PC-3 (cell line): ENCODE results near the gene DDI2. TPM values are rescaled to one million over a fixed set of nuclear protein-coding genes. Genes with fewer than 3 reads are reported as not detected.
"Not testable (repeated sequence)": the region's sequence is repeated elsewhere in the genome, so short reads cannot be mapped to it uniquely, and the experiment has no call there.

Experiments used
- ATAC-seq: fragments of 200-7000 bp; cut with Tn5 transposase; 2 replicates; pipeline ENCODE4 v1.9.1; 2020; ENCODE audit warnings: mild to moderate bottlenecking, moderate library complexity
- BruUV-seq: library from RNA; stranded (reverse); fragments of 400-500 nt; replicated peaks from 2 replicates; lab custom pipeline; 2021; lab: Mats Ljungman, UMichigan
- CTCF ChIA-PET: fragments of 300-600 bp; sonication (Branson Sonifier 250); formaldehyde crosslinking; loops from one replicate; lab custom pipeline; 2022; ENCODE audit warnings: antibody characterized with exemption; lab: Charles Lee
- POLR2A ChIA-PET: fragments of 300-600 bp; sonication (Branson Sonifier 250); formaldehyde crosslinking; loops from one replicate; lab custom pipeline; 2022; ENCODE audit warnings: antibody characterized with exemption; ENCODE audit not compliant: unreplicated experiment; lab: Charles Lee
- DNase-seq: peaks from one replicate; pipeline ENCODE4 v3.0.0-alpha.2; 2015
- H2AFZ ChIP-seq: fragments of 300-600 bp; sonication (generic); 2 replicates; pipeline ENCODE4 v1.6.0; 2016; ENCODE audit warnings: antibody characterized with exemption, low read length
- H3F3A ChIP-seq: fragments of 300-600 bp; sonication (generic); one replicate; pipeline ENCODE4 v1.6.0; 2017; ENCODE audit warnings: antibody characterized with exemption, low read length, control low read depth, mild to moderate bottlenecking; ENCODE audit not compliant: unreplicated experiment
- H3K27ac ChIP-seq: fragments of 300-600 bp; sonication (generic); 2 replicates; pipeline ENCODE4 v1.5.1; 2016; ENCODE audit warnings: mild to moderate bottlenecking, low read length
- H3K27me3 ChIP-seq: fragments of 300-600 bp; sonication (generic); 2 replicates; pipeline ENCODE4 v1.6.1; 2016; ENCODE audit warnings: low read length, mixed read lengths
- H3K36me3 ChIP-seq: fragments of 300-600 bp; sonication (generic); 2 replicates; pipeline ENCODE4 v1.6.1; 2016; ENCODE audit warnings: low read depth, mixed run types, low read length, mixed read lengths
- H3K4me1 ChIP-seq: fragments of 300-600 bp; sonication (generic); 2 replicates; pipeline ENCODE4 v1.5.1; 2016; ENCODE audit warnings: low read length; ENCODE audit not compliant: insufficient read depth
- H3K4me2 ChIP-seq: fragments of 300-600 bp; sonication (generic); 2 replicates; pipeline ENCODE4 v1.6.0; 2016; ENCODE audit warnings: low read length
- H3K4me3 ChIP-seq: fragments of 300-600 bp; sonication (generic); 2 replicates; pipeline ENCODE4 v1.5.1; 2016; ENCODE audit warnings: mild to moderate bottlenecking, low read length, mixed read lengths
- H3K79me2 ChIP-seq: fragments of 300-600 bp; sonication (generic); 2 replicates; pipeline ENCODE4 v1.6.1; 2017; ENCODE audit warnings: low read length, mixed read lengths
- H3K9ac ChIP-seq: fragments of 300-600 bp; sonication (generic); 2 replicates; pipeline ENCODE4 v1.6.0; 2016; ENCODE audit warnings: mild to moderate bottlenecking, low read length
- H3K9me2 ChIP-seq: fragments of 300-600 bp; sonication (generic); replicated peaks from 2 replicates; pipeline ENCODE4 v1.6.1; 2016; ENCODE audit warnings: mixed run types, low read length, mixed read lengths
- H3K9me3 ChIP-seq: fragments of 300-600 bp; sonication (generic); 2 replicates; pipeline ENCODE4 v1.6.1; 2016; ENCODE audit warnings: low read length, mixed read lengths
- H4K20me1 ChIP-seq: fragments of 300-600 bp; sonication (generic); 2 replicates; pipeline ENCODE4 v1.6.1; 2016; ENCODE audit warnings: low read length, mixed read lengths
- CTCF ChIP-seq: fragments of 300-600 bp; sonication (generic); conservative IDR thresholded peaks from 2 replicates; pipeline ENCODE4 v1.5.1; 2017; ENCODE audit warnings: antibody characterized with exemption, low read depth, mild to moderate bottlenecking, low read length
- EZH2 ChIP-seq: fragments of 300-600 bp; sonication (generic); IDR thresholded peaks from one replicate; pipeline ENCODE4 v1.6.1; 2017; ENCODE audit warnings: antibody characterized with exemption, mild to moderate bottlenecking, low read length; ENCODE audit not compliant: unreplicated experiment
- EZH2phosphoT487 ChIP-seq: fragments of 300-600 bp; sonication (generic); IDR thresholded peaks from 2 replicates; pipeline ENCODE4 v1.6.1; 2018; ENCODE audit warnings: mild to moderate bottlenecking, antibody characterized with exemption, low read length, borderline replicate concordance
- intact Hi-C: fragments of 100-400 bp; cut with micrococcal nuclease; formaldehyde crosslinking; loops from 2 replicates; pipeline ENCODE4 v1.9.0; 2023
- total RNA-seq: library from RNA; depleted of rRNA; stranded (reverse); fragments of >200 nt; gene quantifications from 2 replicates; pipeline ENCODE4 v1.2.3, GENCODE V29; 2014

The DDI2 gene
- total RNA-seq, 1 experiment from 2014 or later, result 15.0 TPM

- Histone ChIP-seq H3K4me2 (no peak overlapping the region), H3K36me3 (no peaks in the 10 kb centered on the region; the same call in 1 of the 2 replicates), H3F3A (no peaks in the 10 kb centered on the region), H3K79me2 (peaks cover 53% of the 10 kb centered on the region), H4K20me1 (no peaks in the 10 kb centered on the region), H3K4me1 (no peaks in the 10 kb centered on the region), H3K9me2 (no peaks in the 10 kb centered on the region), H3K27ac (no peak overlapping the region), H3K4me3 (no peak overlapping the region), H3K27me3 (no peaks in the 10 kb centered on the region), H3K9ac (no peak overlapping the region), H2AFZ (no peak overlapping the region), H3K9me3 (no peaks in the 10 kb centered on the region)
- TF ChIP-seq EZH2 (no peak), EZH2phosphoT487 (no peak), CTCF (no peak)
- BruUV-seq, result no TSS peak
- no peak for DNase-seq
- ChIA-PET POLR2A (no interaction called here), CTCF (no interaction called here)
- no peak for ATAC-seq
- intact Hi-C loops, result no loop called here
These were observed 76.1 kb downstream of the DDI2 start for GRCh38 chr1:15693371-15693770.

- intact Hi-C loops, result no loop called here
- DNase-seq (no peak), ATAC-seq (no peak)
- TF ChIP-seq EZH2phosphoT487 (no peak), EZH2 (no peak), CTCF (no peak)
- Histone ChIP-seq H3K4me3 (no peak overlapping the region), H3K9ac (no peak overlapping the region), H3K36me3 (no peaks in the 10 kb centered on the region), H2AFZ (no peak overlapping the region), H3K4me1 (no peaks in the 10 kb centered on the region), H3F3A (no peaks in the 10 kb centered on the region), H3K79me2 (peaks cover 31% of the 10 kb centered on the region), H3K9me3 (no peaks in the 10 kb centered on the region), H3K27ac (no peak overlapping the region), H3K27me3 (no peaks in the 10 kb centered on the region), H3K9me2 (no peaks in the 10 kb centered on the region), H3K4me2 (no peak overlapping the region), H4K20me1 (no peaks in the 10 kb centered on the region)
- BruUV-seq, result no TSS peak
- ChIA-PET POLR2A (no interaction called here), CTCF (no interaction called here)
These were observed 79.8 kb downstream of the DDI2 start for GRCh38 chr1:15696956-15697521.

- peaks cover 24% of the 10 kb centered on the region for H3K79me2 ChIP-seq
- ATAC-seq (no peak), DNase-seq (no peak)
- H3K9me2 ChIP-seq, result no peaks in the 10 kb centered on the region
- intact Hi-C loops, result no loop called here
- CTCF ChIA-PET, result no interaction called here
- no peak overlapping the region for H3K27ac ChIP-seq
- no peaks in the 10 kb centered on the region for H3K27me3 ChIP-seq
- POLR2A ChIA-PET, result no interaction called here
- no peaks in the 10 kb centered on the region for H3K36me3 ChIP-seq
- no peak overlapping the region for H3K9ac ChIP-seq
- TF ChIP-seq CTCF (no peak), EZH2phosphoT487 (no peak), EZH2 (no peak)
- H4K20me1 ChIP-seq, result no peaks in the 10 kb centered on the region
- no peak overlapping the region for H3K4me2 ChIP-seq
- H3K9me3 ChIP-seq, result no peaks in the 10 kb centered on the region
- H2AFZ ChIP-seq, result no peak overlapping the region
- H3K4me3 ChIP-seq, result no peak overlapping the region
- H3F3A ChIP-seq, result no peaks in the 10 kb centered on the region
- no peaks in the 10 kb centered on the region for H3K4me1 ChIP-seq
- BruUV-seq, result no TSS peak
These were observed 80.9 kb downstream of the DDI2 start for GRCh38 chr1:15698201-15698600.

GRCh38 chr1:15699321-15699720 is 82.1 kb downstream of the DDI2 start:
- H3K36me3 ChIP-seq, intact Hi-C loops, H3K27me3 ChIP-seq, CTCF ChIA-PET, H3K9me2 ChIP-seq, H3K9ac ChIP-seq, H3K4me3 ChIP-seq, POLR2A ChIA-PET, BruUV-seq, DNase-seq, H3K9me3 ChIP-seq, H3K4me2 ChIP-seq, H3F3A ChIP-seq, ATAC-seq, H3K4me1 ChIP-seq, H4K20me1 ChIP-seq, H2AFZ ChIP-seq, H3K27ac ChIP-seq: not testable (repeated sequence)
- H3K79me2 ChIP-seq, result peaks cover 16% of the 10 kb centered on the region; the same call in 1 of the 2 replicates
